ENCODE data around the gene KLC1. TPM values are rescaled to one million over a fixed set of nuclear protein-coding genes. Genes with fewer than 3 reads are reported as not detected.

The KLC1 gene
- total and polyA plus RNA-seq, 2 of the 8 experiments (the other 6 are each of a cell fraction or from before 2014, with no cell fraction given), result 84.6 to 134 TPM

GRCh38 chr14:103688441-103688840, 59.4 kb downstream of the KLC1 start (continued):
- TF ChIP-seq CHD7 (IDR thresholded peaks at IDR 0.05; ENCODE audit: insufficient replicate concordance, low read length), result no peak
- no peak for TF ChIP-seq RBBP5 (IDR thresholded peaks at IDR 0.05; ENCODE audit: borderline replicate concordance, low read depth, low read length)
- no peak for TF ChIP-seq E2F6 (IDR thresholded peaks at IDR 0.05)
- TF ChIP-seq PHF8 (conservative IDR thresholded peaks at IDR 0.05; ENCODE audit: low read depth, low read length), result no peak
- no peak for TF ChIP-seq NANOG (IDR thresholded peaks at IDR 0.05; ENCODE audit: insufficient read depth, low read depth, low read length, poor library complexity, severe bottlenecking)
- TF ChIP-seq EP300 (IDR thresholded peaks at IDR 0.05; ENCODE audit: borderline replicate concordance in 1 of 2, low read depth in 2 of 2, low read length in 2 of 2), result no peak
